ENCODE data around the gene EPN1. TPM values are rescaled to one million over a fixed set of nuclear protein-coding genes. Genes with fewer than 3 reads are reported as not detected.
A peak's percentile ranks its signal among the peaks of the same experiment; 100 is the strongest.

EPN1 gene
- total and polyA plus RNA-seq, 2 of the 13 experiments (the other 11 are each of a cell fraction or from before 2014, with no cell fraction given), result 28.9 to 31.7 TPM

DNA sequence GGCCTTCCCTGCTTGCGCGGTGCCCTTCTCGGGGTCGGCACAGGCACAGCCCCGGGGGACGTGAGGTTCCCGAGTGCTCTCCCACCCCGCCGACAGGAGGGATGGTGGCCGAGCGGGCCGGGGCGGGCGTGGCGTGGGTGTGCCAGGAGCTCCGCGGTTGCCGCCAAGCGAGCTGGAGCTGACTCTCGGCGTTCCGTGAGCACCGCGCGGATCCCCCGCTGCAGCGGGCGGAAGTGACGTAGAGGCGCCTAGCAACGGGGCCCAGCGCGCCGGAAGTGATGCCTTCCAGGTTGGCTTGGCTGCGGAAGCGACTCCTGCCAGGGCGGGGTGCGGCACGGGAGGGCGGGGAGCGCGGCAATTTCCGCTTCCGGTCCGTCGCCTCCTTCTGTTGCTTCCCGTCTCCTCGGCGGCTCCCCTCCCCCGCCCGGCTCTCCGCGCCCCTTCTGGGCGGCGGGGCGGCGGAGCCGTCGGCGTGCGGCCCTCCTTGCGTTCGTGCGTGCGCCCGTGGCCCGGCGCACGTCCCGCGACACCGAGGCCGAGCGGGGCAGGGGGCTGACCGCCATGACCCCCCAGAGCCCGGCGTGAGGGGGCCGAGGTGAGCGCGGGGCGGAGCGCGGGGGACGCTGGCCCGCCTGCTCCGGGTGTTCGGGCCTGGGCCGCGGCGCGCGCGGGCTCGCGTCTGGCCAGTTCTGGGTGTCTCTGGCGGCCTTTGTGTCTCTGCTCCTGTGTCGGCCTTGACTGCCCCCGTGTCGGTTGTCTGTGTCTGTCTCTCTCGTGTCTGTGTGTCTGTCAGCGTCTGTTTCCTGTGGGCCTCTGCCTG, at the start of gene EPN1 (continued):
- TF ChIP-seq HNF1A (IDR thresholded peaks at IDR 0.05; ENCODE audit: low read depth) (no peak), HNF1A (CRISPR knock-in tag; IDR thresholded peaks at IDR 0.05; ENCODE audit: borderline replicate concordance) (peak; percentile 64; the same call in 1 of the 2 replicates), ZNF768 (CRISPR knock-in tag; IDR thresholded peaks at IDR 0.05) (no peak), ZNF564 (CRISPR knock-in tag; IDR thresholded peaks at IDR 0.05) (peak; percentile 43; the same call in 1 of the 2 replicates), AKNA (CRISPR knock-in tag; IDR thresholded peaks at IDR 0.05; ENCODE audit: borderline replicate concordance) (no peak), ZNF615 (CRISPR knock-in tag; IDR thresholded peaks at IDR 0.05; ENCODE audit: borderline replicate concordance) (no peak), DMAP1 (CRISPR knock-in tag; IDR thresholded peaks at IDR 0.05) (peak; percentile 53; the same call in 1 of the 2 replicates), ZFP37 (CRISPR knock-in tag; IDR thresholded peaks at IDR 0.05; ENCODE audit: borderline replicate concordance) (no peak), REPIN1 (CRISPR knock-in tag; IDR thresholded peaks at IDR 0.05; ENCODE audit: borderline replicate concordance, low read depth) (no peak), ZNF513 (CRISPR knock-in tag; conservative IDR thresholded peaks at IDR 0.05) (no peak), ZNF292 (CRISPR knock-in tag; IDR thresholded peaks at IDR 0.05; ENCODE audit: borderline replicate concordance, low read depth) (no peak), LCORL (IDR thresholded peaks at IDR 0.05) (no peak), LCORL (CRISPR knock-in tag; IDR thresholded peaks at IDR 0.05) (peak; percentile 31; the same call in 1 of the 2 replicates), TOPORS (CRISPR knock-in tag; IDR thresholded peaks at IDR 0.05) (no peak)
- TF ChIP-seq, protein P1, sequence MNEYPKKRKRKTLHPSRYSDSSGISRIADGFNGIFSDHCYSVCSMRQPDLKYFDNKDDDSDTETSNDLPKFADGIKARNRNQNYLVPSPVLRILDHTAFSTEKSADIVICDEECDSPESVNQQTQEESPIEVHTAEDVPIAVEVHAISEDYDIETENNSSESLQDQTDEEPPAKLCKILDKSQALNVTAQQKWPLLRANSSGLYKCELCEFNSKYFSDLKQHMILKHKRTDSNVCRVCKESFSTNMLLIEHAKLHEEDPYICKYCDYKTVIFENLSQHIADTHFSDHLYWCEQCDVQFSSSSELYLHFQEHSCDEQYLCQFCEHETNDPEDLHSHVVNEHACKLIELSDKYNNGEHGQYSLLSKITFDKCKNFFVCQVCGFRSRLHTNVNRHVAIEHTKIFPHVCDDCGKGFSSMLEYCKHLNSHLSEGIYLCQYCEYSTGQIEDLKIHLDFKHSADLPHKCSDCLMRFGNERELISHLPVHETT (CRISPR knock-in tag; conservative IDR thresholded peaks at IDR 0.05), result peak; percentile 79
